GM19238 (cell line): ENCODE data around the gene OR51I1.

Source experiments
- DNase-seq: peaks from one replicate; pipeline ENCODE4 v3.0.0; 2011; ENCODE audit warnings: low spot score; ENCODE audit not compliant: insufficient read length

The OR51I1 gene, protein sequence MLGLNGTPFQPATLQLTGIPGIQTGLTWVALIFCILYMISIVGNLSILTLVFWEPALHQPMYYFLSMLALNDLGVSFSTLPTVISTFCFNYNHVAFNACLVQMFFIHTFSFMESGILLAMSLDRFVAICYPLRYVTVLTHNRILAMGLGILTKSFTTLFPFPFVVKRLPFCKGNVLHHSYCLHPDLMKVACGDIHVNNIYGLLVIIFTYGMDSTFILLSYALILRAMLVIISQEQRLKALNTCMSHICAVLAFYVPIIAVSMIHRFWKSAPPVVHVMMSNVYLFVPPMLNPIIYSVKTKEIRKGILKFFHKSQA

DNA sequence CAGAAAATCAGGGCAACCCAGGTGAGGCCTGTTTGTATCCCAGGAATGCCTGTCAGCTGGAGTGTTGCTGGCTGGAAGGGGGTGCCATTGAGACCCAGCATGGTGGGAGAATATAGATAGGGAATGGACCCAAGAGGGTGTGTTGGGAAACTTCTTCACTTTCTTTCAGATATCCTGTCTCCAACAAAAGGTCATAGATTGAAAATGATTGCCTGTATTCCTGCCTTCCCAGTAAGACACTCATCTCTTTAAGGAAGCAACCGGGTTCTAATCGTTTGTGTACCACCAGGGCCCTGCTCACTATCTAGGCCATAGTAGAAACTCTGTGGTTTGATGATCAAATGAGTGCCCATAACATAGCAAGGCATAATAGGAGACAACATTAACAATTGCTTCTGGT, at the start of gene OR51I1:
Gene OR51I1 (minus strand): TSS at position 101 of the 400 bp plus-strand sequence. CDS start 0 bp downstream, at position 101.
- DNase-seq = no peak

DNA sequence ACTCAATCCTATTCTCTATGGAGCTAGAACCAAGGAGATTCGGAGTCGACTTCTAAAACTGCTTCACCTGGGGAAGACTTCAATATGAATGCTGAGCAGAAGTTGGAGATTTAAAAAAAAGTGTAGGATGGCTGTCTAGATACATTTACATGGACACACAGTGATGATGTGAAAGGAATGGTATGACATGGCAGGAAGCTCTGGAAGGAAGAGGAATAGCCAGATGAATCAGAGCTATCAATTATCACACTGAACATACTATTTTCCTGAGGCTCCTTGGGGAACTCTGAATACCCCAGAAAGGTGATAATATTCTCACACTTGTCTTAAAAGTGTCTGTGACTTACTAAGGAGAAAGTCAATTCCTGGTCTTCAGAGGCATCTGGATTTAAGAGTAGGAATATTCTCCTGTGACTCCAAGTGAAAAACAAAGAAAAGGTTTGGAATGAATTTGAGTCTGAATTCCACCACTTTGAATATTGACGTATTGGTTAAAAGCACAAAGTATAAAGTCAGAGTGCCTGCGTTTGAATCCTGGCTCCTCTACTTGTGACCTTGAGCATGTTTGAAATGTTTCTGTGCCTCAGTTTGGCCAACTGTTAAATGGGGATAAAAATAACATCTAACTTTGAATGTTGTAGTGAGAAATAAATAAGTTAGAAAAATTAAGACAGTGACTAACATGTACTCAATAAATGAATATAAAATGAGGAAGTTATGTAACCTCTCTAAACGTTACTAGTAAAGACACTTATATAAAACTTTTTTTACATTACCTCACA, 48.5 kb upstream of the OR51I1 start:
- DNase-seq = no peak

DNA sequence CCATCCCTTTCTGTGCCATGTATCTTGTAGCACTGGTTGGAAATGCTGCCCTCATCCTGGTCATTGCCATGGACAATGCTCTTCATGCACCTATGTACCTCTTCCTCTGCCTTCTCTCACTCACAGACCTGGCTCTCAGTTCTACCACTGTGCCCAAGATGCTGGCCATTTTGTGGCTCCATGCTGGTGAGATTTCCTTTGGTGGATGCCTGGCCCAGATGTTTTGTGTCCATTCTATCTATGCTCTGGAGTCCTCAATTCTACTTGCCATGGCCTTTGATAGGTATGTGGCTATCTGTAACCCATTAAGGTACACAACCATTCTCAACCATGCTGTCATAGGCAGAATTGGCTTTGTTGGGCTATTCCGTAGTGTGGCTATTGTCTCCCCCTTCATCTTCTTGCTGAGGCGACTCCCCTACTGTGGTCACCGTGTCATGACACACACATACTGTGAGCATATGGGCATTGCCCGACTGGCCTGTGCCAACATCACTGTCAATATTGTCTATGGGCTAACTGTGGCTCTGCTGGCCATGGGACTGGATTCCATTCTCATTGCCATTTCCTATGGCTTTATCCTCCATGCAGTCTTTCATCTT, 47.6 kb upstream of the OR51I1 start:
- DNase-seq = no peak

DNA sequence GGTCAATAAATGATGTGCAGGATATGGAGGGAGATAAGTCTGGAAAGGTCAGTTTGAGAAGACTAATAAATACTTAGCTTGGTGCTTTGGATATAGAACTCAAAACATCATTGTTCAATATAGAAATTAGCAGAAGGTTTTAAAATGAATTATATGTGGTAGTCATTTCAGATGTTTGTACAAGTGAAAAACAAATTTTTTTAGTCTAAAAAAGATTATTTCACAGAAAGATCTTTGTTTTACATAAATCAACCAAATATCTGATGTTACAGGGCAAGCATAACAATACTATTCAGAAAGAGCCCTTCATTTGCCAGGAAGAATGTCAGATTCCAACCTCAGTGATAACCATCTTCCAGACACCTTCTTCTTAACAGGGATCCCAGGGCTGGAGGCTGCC, 47.1 kb upstream of the OR51I1 start, which contains the start of gene OR52D1:
Gene OR52D1 (plus strand): TSS at position 301 of the 400 bp plus-strand sequence. CDS start 22 bp downstream, at position 323.
- DNase-seq = no peak

DNA sequence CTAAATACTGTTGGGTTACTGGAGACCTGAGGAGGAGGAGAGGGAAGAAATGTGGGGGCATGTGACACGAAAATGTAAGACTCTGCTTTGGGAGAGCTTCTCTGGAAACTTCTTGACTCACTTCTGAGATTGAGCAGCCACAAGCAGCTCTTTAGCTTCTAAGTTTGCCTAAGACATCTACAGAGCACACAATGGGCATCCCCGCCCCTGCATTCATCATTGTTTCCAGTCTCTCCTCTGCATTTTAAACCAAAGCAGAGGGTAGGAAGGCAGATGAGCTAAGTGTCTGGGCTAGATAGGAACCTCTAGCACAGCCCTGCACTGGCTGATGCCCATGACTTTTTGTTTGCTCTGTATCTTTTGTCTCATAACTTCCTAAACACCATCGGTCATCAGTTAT, 45.1 kb upstream of the OR51I1 start:
- DNase-seq = no peak

DNA sequence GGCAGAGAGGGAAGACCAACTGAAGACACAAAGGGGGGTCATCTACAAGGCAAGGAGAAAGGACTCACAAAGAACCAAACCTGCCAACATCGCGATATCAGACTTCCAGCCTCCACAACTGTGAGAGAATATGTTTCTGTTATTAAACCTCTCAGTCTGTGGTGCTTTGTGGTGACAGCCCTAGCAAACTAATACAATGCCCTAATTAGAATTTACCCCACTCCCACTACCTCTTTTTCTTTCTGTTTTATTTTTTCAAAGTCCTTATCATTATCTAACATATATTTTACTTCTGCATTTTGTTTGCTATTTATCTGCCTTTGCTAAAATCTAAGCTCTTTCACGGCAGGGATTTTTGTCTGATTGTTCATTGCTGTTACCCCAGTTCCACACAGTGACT, 44.7 kb upstream of the OR51I1 start:
- DNase-seq = no peak

DNA sequence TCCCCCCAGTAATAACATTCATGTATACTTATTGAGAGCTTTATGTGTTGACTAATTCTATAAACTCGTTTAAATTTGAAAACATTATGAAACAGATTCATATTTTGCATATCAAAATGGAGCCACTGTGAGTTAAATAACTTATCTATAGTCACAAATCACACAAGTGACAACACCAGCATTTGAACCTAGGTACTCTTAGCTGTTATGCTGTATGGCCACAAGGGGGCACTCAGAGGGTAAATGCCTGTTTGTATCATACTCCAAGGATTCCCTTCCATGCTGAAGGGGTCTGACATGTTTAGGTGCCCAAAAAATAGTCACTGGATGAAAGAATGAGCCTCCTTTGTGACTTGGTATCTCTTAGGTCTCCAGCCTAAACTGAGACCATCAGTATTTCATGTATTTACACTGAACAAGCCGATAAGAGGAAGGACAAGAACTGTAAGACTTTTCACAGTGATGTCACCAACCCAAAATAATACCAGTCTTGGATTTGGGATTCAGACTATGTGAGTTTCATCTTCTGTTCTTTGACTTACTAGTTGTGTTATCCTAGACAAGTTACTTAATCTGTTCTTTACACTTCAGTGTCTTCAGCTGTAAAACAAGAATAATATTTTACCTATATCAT, 35.0 kb upstream of the OR51I1 start:
- peak; percentile 31 for DNase-seq

DNA sequence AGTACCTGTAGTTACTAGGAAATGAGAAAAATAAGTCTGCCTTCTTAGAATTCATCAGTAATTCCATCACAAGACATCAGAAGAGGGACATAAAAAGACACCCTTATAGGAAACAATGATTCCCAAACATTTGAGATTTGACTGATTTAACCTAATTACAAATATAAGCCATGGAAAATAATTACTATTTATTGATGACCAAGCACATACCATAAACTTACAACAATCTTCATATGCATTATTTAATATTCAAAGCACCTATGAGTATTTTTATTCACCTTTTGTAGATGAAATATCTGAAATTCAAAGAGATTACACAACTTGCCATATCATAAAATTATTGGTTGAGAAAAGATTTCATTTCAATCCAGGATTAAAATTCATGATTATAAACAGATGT, 32.6 kb upstream of the OR51I1 start:
- no peak for DNase-seq

DNA sequence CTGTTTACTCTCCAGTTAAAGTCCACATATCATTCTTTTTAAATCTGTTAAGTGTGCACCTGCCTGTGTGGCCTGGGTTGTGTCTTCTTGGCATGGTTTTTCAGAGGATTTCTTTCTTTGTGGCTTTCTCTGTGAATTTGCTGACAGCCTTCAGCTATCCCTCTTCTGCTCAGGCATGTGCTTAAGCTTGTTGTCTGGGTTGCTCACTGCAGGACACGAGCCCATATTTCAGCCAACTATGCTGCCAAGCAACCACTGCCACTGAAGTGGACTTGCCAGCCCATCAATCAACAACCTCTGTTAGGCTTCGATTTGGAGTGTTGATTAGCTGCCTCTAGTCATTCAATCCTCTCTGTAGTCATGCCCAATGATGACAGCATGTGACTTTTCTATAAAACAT, 26.2 kb upstream of the OR51I1 start:
- DNase-seq = no peak

DNA sequence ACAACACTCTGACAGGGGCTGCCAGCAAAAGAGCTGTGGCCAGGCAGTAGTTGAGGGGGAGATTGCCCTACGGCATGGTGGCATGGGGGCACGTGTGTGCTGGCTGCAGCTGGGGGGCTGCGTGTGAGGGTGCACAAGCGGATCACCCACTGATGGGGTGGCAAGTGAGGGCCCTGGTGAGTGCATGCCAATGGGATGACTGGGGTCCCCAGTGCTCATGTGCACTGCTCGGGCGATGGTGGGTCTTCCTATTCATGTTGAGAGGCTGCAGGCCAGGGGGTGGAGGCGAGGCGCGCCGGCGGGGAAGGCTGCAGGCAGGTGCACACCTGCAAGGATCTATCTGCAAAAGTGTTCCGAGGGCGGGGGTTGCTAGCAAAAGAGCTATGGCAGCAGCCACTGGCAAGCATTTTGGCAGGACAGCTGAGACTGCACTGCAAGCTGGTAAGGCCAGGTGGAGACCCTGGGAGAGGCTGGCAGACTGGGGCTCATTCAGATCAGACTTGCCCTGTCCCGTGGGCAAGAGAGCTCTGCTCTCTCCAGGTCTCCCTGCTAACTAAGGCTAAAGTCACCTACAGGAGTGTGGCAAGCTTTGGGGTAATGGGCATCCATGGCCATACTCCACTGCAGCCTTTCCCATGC, 19.8 kb upstream of the OR51I1 start:
- DNase-seq = no peak

DNA sequence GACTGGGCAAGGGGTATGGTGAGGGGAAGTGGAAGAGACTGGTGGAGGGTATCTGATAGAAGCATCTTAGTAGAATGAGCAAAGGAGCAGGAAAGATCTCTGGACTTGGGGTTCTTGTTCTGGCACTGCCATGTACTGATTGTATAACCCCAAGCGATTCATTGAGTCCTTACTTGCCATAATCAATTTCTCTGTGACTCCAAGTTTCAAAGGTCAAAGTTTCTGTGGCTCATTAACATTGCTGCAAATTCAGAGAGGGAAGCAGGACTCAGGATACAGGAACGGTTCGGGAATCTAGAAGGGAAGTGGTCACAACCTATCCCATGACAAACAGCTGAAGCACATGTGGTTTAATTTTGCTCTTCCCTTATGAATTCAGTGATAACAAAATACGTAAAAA, 8.1 kb upstream of the OR51I1 start:
- no peak for DNase-seq

DNA sequence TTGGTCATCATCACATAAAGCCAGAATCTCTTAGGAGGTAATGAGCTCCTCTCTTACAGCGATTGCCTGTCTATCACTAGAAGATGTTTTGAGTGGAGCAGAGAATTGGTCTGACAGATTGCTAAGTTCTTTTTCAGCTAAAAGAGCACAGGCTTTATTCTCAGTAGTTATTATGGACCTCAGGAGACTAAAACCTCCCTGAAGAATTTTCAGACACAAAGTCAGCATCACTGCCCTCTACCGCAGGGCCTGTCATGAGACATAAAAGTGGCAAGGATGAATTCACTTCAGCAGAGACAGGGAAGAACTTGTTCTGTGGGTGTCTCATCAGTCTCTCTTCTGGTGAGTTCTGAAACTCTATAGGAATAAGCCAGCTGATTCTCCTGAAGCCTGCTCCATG, 7.7 kb upstream of the OR51I1 start, which contains the start of gene OR51I2:
Gene OR51I2 (plus strand): TSS at position 301 of the 400 bp plus-strand sequence. CDS start 4,166 bp downstream, outside the sequence.
- DNase-seq = no peak

DNA sequence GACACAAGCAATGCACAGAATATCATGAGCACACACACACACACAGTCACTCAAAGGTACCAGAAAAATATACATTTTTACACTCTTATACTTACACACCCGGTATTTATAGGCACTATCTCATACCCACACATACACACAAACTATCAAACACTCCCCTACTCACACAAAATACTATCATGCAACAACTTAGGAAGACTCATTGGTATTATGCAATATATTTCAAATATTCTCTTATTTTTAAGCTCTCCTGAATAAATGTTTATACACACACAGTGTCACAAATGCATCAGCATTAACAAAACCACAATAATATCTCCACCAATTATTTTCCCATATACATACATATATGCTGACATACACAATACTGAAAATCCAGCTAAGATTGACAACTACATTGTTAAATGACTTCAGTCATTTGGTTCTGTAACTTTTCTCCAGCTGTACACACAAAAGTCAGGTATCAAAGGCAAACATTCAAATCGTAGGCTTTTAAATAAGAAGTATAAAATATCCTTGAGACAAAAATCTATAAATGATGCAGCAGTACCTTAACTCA, 2.6 kb upstream of the OR51I1 start:
- no peak for DNase-seq

DNA sequence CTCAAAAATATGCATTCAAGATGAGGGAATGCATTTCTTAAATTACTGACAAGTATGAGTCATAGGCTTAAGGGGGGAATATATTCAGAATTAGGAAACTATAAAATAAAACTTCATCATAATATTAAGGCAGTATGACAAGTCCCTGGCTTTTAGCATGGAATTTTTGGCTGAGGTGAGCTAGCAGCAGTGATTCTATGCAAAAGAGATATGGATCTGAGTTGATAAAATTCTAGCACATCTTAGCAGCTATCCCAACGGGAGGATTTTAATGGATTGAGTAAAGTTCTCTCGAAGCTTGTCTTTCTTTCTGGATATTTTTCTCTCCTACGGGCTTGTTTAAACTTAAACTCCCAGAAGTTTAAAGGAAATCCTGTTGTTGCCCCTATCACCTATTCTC, 18.2 kb downstream of the OR51I1 start:
- DNase-seq = no peak

DNA sequence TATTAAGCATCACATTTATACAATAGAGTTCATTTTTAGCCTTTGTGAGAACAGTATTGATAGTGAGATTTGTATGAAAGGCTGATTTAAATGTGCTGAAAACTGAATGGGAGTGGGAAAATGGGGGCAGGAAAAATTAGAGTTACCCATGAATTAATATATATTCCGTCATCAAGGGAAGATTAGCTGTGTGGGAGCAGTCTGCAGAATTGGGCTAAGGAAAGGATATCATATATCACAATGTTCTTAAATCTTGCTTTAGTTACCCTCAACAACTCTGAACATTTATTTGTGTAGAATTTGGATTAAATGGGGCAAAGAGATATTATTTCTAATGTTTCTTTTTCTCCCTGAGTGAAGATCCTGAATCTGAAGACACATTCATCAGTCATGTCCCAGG, 19.5 kb downstream of the OR51I1 start, which contains the start of gene OR51Q1:
Gene OR51Q1 (plus strand): TSS at position 301 of the 400 bp plus-strand sequence. CDS start 90 bp downstream, at position 391.
- no peak for DNase-seq

DNA sequence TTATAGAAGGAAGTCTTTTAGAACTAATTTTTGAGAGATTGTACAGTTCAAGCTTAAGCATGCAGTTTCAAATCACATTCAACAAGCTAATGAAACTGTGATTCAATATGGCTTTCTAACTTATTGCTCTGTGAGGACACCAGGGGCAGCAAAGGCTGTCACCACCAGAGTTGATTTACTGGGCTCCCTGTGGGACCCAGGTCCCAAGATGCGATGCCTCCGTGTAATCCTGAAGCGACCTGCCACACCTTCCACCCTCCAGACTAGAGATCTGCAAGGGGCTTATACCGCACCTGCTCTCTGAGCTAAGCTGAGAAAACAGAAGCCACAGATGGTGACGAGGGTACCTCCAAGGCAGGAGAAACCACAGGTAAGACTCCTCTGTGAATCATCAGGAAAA, 20.3 kb downstream of the OR51I1 start:
- no peak for DNase-seq

DNA sequence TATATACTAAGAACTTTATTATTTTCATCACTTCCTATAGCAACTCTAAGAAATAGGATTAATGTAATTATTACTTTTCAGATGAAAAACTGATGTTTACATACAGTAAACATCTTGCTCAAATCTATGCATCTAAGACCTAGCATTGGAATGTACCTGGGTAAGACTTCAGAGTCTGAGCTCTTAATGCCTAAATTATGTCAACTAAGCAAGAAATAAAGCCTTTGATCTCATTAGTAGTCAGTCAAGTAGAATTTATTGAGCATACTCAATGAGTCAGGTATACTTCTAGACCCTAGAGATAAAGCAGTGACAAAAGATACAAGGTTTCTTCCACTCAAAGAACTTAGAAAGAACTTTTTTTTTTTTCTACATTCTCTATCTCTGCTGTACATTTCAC, 36.1 kb downstream of the OR51I1 start:
- DNase-seq = no peak

DNA sequence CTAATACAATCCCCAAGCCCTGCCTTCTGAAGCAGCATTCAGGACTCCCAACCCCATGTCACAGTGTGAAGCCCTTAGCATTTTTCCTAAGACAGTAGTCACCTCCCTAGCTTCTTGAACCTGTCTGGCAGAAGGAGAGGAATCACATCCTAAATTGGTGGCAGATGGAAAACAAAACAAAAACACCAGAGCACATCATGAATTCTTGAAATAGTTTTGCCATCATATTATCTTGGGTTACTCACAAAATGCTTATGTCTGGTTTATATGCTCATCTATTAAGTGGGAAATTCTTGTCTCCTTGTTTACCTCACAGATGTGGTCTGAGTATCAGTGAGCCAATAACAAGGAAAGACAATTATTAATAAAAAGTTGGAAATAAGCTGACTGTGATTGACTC, 42.4 kb downstream of the OR51I1 start:
- no peak for DNase-seq

DNA sequence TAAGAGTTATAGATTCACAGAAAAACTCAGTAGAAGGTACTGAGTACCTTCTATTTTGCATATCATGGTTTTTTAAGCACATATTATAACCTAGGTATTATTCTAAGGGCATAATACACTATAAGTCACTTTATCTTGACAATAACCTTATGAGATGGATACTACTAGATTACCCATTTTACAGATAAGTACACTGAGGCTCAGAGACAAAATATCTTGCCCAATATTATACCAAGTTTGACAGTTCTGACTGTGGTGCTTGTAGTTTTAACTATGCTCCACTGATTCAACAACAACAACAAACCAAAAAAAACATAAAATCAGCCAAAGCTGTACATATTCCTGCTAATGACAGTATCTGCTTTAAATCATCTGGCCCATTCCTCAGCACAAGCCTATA, 47.2 kb downstream of the OR51I1 start:
- no peak for DNase-seq
